MG63 (cell line): ENCODE data around the gene SCARB1. TPM values are rescaled to one million over a fixed set of nuclear protein-coding genes. Genes with fewer than 3 reads are reported as not detected.

ENCODE experiments used
- DNase-seq: peaks from one replicate; pipeline ENCODE4 v3.0.0-alpha.2; 2020
- H3K27me3 ChIP-seq: fragments of 250-450 bp; sonication (Bioruptor Pico); 2 replicates; pipeline ENCODE4 v1.5.1; 2020; ENCODE audit warnings: mild to moderate bottlenecking, moderate library complexity
- H3K36me3 ChIP-seq: fragments of 250-450 bp; sonication (Bioruptor Pico); 2 replicates; pipeline ENCODE4 v1.5.1; 2020; ENCODE audit warnings: mild to moderate bottlenecking, moderate library complexity
- H3K4me3 ChIP-seq: fragments of 250-450 bp; sonication (Bioruptor Pico); 2 replicates; pipeline ENCODE4 v1.5.1; 2020; ENCODE audit warnings: mild to moderate bottlenecking, moderate library complexity
- H3K9me3 ChIP-seq: fragments of 250-450 bp; sonication (Bioruptor Pico); 2 replicates; pipeline ENCODE4 v1.5.1; 2020; ENCODE audit warnings: mild to moderate bottlenecking, moderate library complexity
- total RNA-seq: library from RNA; depleted of rRNA; stranded (reverse); fragments of >200 nt; shearing (Covaris generic); gene quantifications from 2 replicates; pipeline ENCODE4 v1.2.3, GENCODE V29; 2014; ENCODE audit warnings: low replicate concordance

Gene SCARB1
- total RNA-seq, 1 experiment from 2014 or later: 35.4 TPM

- no peaks in the 10 kb centered on the region for H3K27me3 ChIP-seq
- no peaks in the 10 kb centered on the region for H3K9me3 ChIP-seq
- no peak for DNase-seq
Observed at GRCh38 chr12:124805876-124806668, 57.6 kb downstream of the SCARB1 start.

DNA sequence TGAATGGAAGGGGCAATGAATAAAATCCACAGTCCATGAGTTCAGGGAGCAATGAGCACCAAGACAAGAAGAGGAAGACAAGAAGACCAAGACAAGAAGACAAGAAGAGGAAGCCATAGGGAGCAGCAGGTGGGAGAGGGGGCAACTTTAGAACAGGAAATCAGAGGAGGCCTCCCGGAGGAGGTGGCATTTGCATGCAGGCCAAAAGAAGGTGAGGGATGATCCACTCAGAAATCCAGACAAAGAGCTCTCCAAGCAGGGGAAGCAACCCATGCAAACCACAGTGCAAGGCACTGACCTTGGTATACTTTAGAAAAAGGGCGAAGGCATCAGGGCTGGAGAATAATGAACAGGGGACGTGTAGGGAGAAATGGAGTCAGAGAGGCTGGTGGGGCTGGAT lies 58.6 kb downstream of the SCARB1 start:
- Histone ChIP-seq H3K4me3 (no peak overlapping the region), H3K27me3 (no peaks in the 10 kb centered on the region), H3K36me3 (no peaks in the 10 kb centered on the region), H3K9me3 (no peaks in the 10 kb centered on the region)
- DNase-seq: no peak

More at GRCh38 chr12:124805876-124806668, 57.6 kb downstream of the SCARB1 start:
- H3K4me3 ChIP-seq: no peak overlapping the region
- no peaks in the 10 kb centered on the region for H3K36me3 ChIP-seq

GRCh38 chr12:124804011-124804621 lies 59.5 kb downstream of the SCARB1 start:
- peak; percentile 69 for DNase-seq
- no peaks in the 10 kb centered on the region for H3K9me3 ChIP-seq
- H3K36me3 ChIP-seq: no peaks in the 10 kb centered on the region
- H3K27me3 ChIP-seq: no peaks in the 10 kb centered on the region
- H3K4me3 ChIP-seq: no peak overlapping the region

- no peak overlapping the region for H3K4me3 ChIP-seq
- no peak for DNase-seq
- H3K9me3 ChIP-seq: no peaks in the 10 kb centered on the region
- no peaks in the 10 kb centered on the region for H3K36me3 ChIP-seq
- no peaks in the 10 kb centered on the region for H3K27me3 ChIP-seq
Observed at GRCh38 chr12:124802361-124802760, 61.3 kb downstream of the SCARB1 start.

GRCh38 chr12:124800506-124800905 lies 63.2 kb downstream of the SCARB1 start:
- Histone ChIP-seq H3K27me3 (no peaks in the 10 kb centered on the region), H3K4me3 (no peak overlapping the region), H3K36me3 (no peaks in the 10 kb centered on the region), H3K9me3 (no peaks in the 10 kb centered on the region)
- no peak for DNase-seq

DNA sequence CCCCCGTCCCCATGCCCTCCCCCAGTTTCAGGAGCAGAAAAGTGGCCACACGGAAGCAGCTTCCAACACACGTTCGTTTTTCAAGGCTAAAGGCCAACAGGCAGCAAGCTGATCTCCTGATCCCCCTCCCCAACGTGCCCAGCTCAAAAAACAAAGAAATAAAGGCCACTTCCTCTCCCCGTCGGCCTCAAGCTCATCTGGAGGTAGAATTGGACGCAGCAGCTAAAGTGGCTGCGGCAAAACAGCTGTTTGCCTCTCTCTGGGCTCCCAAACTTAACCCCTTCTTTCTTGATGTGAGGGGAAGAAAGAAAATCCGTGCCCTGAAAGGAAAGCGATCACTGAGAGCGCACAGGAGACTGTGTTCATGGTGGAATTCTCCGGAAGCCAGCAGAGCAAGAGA lies 66.3 kb downstream of the SCARB1 start:
- Histone ChIP-seq H3K4me3 (no peak overlapping the region), H3K9me3 (no peaks in the 10 kb centered on the region), H3K27me3 (no peaks in the 10 kb centered on the region), H3K36me3 (no peaks in the 10 kb centered on the region)
- DNase-seq: no peak

DNA sequence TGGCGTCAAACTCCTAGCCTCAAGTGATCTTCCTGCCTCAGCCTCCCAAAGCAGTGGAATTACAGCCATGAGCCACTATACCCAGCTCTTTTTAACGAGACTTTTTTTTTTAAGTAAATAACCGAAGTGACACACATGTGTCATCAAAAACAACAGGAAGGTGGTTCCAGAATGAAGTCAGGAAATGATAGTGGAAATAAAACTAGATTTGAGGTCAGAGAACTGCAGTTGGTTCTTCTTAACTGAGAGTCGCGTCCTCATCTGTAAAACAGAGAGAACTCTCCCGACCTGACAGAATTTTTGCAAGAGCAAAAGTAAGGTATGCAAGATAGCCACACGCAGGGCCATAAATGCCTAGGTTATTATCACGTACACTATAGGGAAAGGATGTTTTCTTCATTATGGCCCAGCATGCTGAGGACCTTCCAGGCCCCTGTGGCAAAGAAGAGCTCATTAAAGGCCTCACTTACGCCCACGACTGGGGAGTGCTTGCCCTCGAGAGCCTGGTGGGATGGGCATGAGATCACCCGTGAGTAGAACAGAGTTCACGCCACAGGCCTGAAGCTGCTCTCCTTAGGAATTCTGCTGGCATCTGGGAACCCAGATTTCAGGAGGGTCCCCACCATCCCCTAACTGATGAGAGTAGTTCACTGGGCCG lies 67.2 kb downstream of the SCARB1 start:
- no peak for DNase-seq
- Histone ChIP-seq H3K4me3 (no peak overlapping the region), H3K36me3 (no peaks in the 10 kb centered on the region), H3K27me3 (no peaks in the 10 kb centered on the region), H3K9me3 (no peaks in the 10 kb centered on the region)

DNA sequence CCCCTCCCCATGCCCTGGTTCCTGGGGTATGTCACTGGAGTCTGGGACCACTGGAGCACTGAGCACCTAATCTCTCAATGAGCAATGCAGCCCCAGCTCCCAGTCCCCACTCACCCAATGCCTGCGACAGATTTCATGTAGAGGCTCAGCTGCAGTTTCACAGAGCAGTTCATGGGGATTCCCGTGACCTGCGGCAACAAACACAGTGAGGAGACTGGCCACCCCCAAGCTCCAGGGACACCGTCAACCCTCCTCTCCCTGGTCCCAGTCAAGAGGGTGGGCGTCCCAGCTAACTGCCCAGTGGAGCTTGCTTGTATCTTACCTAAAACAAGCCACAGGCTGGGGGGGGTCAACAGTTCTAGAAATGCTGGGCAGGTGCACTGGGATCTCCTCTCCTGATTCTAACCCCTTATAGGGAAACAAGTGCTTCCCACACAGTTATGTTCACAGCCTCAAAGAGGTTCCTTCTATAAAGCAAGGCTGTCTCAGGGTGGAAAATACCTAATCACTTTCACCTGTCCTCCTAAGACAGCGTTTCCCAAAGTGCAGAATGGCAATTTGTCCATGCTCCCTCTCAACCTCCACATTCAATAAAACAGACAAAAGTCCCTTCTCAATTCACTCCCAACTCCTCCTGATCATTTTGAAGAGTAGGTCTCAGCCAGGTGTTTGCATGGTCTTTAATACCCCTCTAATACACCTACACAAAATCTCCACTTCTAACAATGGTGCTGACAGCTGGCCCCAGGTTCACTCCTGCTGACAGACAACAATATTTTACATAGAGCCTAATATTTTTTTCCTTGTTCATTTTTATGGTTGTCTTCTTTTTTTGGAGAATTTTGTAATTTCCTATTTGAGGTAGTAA lies 68.3 kb downstream of the SCARB1 start:
- H3K27me3 ChIP-seq: no peaks in the 10 kb centered on the region
- no peaks in the 10 kb centered on the region for H3K9me3 ChIP-seq
- H3K4me3 ChIP-seq: no peak overlapping the region
- no peaks in the 10 kb centered on the region for H3K36me3 ChIP-seq
- no peak for DNase-seq

- Histone ChIP-seq H3K36me3 (peaks cover 3% of the 10 kb centered on the region; the same call in 1 of the 2 replicates), H3K27me3 (no peaks in the 10 kb centered on the region), H3K9me3 (no peaks in the 10 kb centered on the region), H3K4me3 (no peak overlapping the region)
- DNase-seq: no peak
Observed at GRCh38 chr12:124792961-124793441, 70.7 kb downstream of the SCARB1 start.

GRCh38 chr12:124792156-124792555 lies 71.5 kb downstream of the SCARB1 start:
- H3K9me3 ChIP-seq: no peaks in the 10 kb centered on the region
- no peak for DNase-seq
- H3K4me3 ChIP-seq: no peak overlapping the region
- H3K36me3 ChIP-seq: peaks cover 3% of the 10 kb centered on the region; the same call in 1 of the 2 replicates
- H3K27me3 ChIP-seq: no peaks in the 10 kb centered on the region

DNA sequence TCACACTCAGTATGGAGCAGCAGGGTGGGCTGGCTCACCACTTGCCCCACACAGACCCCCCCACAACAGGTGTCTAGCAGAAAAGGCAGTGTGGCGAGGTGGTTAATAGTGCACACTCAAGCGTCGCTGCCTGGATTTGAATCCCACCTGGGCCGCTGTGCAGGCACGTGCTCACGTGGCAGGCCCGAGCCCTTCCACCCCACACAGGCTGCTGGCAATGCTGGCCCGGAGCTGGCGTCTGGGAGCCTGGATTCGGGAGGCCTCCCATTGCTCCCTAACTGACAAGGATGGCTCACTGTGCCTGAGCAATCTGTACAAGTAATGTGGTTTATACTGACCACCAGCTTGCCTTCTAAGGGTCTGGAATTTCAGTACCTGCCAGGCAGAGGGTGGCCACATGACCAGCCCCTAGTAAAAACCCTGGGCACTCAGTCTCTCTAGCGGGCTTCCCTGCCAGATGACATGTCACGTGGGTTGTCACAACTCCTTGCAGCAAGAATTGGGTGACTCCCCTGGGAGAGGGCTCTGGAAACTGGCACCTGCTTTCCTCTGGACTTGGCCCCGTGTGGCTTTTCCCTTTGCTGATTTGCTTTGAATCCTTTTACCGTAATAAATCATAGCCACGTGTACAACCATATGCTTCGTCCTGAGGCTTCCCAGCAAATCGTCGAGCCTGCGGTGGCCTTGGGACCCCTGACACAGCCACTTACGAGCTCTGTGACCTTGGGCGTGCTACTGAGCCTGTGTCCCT lies 72.8 kb downstream of the SCARB1 start:
- DNase-seq: no peak

DNA sequence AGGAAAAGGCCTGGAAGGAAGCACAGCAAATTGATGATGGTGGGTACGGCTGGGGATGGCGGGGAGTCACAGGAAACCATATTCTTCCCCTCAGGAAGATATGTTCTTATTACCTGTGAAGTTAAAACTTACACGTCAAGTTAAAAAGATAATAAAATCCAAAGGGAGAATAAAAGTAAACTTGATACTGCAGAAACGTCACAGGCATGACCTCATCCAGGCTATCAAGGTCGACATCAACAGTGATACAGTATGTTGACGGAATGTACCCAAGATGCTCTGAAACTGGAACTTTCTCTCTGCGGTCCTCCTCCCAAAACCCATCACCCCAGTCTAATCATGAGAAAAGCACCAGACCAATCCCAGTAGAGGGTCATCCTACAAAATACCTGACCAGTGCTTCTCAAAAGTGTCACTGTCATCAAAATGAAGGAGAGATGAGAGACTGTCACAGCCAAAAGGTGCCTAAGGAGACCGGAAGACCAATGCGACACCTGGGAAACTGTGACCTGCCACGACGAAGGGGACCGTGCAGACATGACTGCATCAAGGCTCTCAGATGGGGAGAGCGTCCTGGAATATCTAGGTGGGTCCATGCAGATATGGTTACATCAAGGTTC lies 74.6 kb downstream of the SCARB1 start:
- H3K9me3 ChIP-seq: no peaks in the 10 kb centered on the region
- H3K27me3 ChIP-seq: no peaks in the 10 kb centered on the region
- no peak overlapping the region for H3K4me3 ChIP-seq
- peaks cover 7% of the 10 kb centered on the region; the same call in 1 of the 2 replicates for H3K36me3 ChIP-seq
- no peak for DNase-seq

More for the DNA sequence above, 72.8 kb downstream of the SCARB1 start:
- Histone ChIP-seq H3K27me3 (no peaks in the 10 kb centered on the region), H3K36me3 (peaks cover 7% of the 10 kb centered on the region; the same call in 1 of the 2 replicates), H3K9me3 (no peaks in the 10 kb centered on the region), H3K4me3 (no peak overlapping the region)

DNA sequence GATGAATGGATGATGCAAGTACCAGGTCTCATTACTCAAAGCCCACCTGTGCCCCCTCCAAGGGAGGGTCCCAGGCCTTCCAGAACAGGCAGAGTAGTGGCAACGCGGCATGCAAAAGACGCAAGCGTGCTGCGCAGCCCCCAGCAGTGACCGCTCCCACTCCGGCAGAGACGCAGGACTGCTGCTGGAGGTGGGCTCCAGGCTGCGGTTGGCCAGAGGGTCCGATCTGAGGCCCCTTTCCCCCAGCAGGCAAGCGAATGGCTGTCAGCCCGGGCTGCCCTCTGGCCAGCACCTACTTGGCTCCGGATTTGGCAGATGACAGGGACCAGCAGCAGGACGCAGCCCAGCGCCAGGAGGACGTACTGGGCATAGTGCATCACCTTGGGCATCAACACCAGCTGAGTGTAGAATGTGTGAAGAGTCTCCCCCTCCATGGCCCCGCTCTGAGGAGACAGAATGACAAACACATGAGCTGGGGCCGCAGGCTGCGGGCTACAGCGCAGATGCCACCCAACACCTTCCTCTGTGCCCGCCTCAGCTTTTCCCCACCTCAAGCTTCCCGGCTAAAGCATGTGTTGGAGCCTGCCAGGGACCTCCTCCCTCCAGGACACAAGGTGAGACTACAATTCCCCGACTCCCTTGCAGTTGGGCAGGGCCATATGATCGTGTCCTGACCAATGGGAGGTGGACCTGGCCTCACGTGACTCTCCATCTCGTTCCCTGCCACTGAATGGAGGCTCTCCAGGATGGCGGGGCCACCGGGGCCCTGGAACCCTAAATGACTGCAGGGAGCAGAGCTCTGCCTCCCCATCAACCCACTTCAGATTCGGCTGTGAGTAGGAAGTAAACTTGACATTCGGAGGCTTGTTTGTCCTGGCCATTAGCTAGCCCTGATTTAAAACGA lies 77.4 kb downstream of the SCARB1 start:
- Histone ChIP-seq H3K36me3 (peaks cover 12% of the 10 kb centered on the region), H3K9me3 (no peaks in the 10 kb centered on the region), H3K4me3 (no peak overlapping the region), H3K27me3 (no peaks in the 10 kb centered on the region)
- no peak for DNase-seq

DNA sequence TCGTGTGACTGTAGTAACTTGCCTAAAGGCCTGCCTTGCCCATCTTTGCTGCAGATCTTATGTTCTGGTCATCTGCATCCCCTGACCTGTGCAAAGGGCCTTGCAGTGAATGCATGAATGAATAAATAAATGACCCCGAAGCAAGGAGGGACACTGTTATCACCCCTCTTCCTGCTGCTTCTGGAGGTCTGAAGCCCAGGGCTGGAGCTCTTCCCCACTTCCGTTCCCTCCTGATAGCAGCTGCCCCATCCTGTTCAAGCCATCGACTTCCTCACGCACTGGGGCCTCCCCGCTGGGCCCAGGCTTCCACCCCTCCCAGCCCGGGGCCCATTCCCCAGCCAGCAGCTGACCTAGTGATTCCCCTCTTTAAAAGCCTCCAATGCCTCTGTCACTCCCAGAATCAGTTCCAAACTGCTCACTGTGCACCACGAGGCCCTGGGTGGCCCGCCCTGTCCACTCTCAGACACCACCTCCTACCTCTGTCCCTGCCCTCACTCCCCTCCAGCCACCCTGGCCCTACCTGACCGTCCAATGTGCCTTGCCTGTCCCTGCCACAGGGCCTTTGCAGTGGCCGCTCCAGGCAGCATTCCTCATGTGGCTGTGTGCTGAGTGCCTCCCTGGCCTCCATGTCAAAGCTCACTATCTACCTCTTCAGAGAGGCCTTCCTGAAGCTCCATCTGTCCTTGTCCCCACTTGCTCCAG lies 78.6 kb downstream of the SCARB1 start:
- no peak for DNase-seq
- Histone ChIP-seq H3K36me3 (peaks cover 12% of the 10 kb centered on the region), H3K27me3 (no peaks in the 10 kb centered on the region), H3K9me3 (no peaks in the 10 kb centered on the region), H3K4me3 (no peak overlapping the region)
